ENCODE results near the gene SP3. TPM values are rescaled to one million over a fixed set of nuclear protein-coding genes. Genes with fewer than 3 reads are reported as not detected.

Gene SP3
- total and polyA plus RNA-seq, 9 of the 15 experiments (the other 6 are each of a cell fraction or from before 2014, with no cell fraction given), result 12.0 to 106 (median 74.9) TPM

GRCh38 chr2:173891315-173892037, 73.7 kb downstream of the SP3 start (continued):
- TF ChIP-seq ZFP91 (CRISPR knock-in tag; IDR thresholded peaks at IDR 0.05) (no peak), MCM5 (IDR thresholded peaks at IDR 0.05; ENCODE audit: low read depth) (no peak), ZNF23 (CRISPR knock-in tag; IDR thresholded peaks at IDR 0.05) (no peak), EP400 (IDR thresholded peaks at IDR 0.05) (peak; percentile 34; the same call in 1 of the 2 replicates), NONO (IDR thresholded peaks at IDR 0.05; ENCODE audit: low read depth in 2 of 2, low read length in 1 of 2) (no peak), NUFIP1 (IDR thresholded peaks at IDR 0.05; ENCODE audit: partially characterized antibody) (no peak), E2F5 (CRISPR knock-in tag; IDR thresholded peaks at IDR 0.05) (no peak), POLR2G (IDR thresholded peaks at IDR 0.05; ENCODE audit: low read depth, low read length) (no peak), ELF4 (CRISPR knock-in tag; IDR thresholded peaks at IDR 0.05) (no peak), L3MBTL2 (IDR thresholded peaks at IDR 0.05) (peak; percentile 66), CBX8 (IDR thresholded peaks at IDR 0.05; ENCODE audit: borderline replicate concordance, extremely low read depth, low read depth, low read length, poor library complexity, severe bottlenecking) (no peak), ZFP1 (CRISPR knock-in tag; IDR thresholded peaks at IDR 0.05) (no peak), ESRRB (CRISPR knock-in tag; IDR thresholded peaks at IDR 0.05; ENCODE audit: borderline replicate concordance) (no peak), ZNF778 (CRISPR knock-in tag; IDR thresholded peaks at IDR 0.05) (no peak), ETS2 (tag; IDR thresholded peaks at IDR 0.05; ENCODE audit: borderline replicate concordance, poor library complexity, severe bottlenecking) (no peak), PCBP1 (IDR thresholded peaks at IDR 0.05; ENCODE audit: low read depth, low read length, poor library complexity, severe bottlenecking) (no peak), NFE2L1 (tag; IDR thresholded peaks at IDR 0.05; ENCODE audit: borderline replicate concordance, low read depth) (no peak), HDAC6 (IDR thresholded peaks at IDR 0.05; ENCODE audit: low read depth, low read length) (no peak), SREBF1 (IDR thresholded peaks at IDR 0.05; ENCODE audit: borderline replicate concordance, low read depth, low read length) (no peak)
- TF ChIP-seq, protein P1, sequence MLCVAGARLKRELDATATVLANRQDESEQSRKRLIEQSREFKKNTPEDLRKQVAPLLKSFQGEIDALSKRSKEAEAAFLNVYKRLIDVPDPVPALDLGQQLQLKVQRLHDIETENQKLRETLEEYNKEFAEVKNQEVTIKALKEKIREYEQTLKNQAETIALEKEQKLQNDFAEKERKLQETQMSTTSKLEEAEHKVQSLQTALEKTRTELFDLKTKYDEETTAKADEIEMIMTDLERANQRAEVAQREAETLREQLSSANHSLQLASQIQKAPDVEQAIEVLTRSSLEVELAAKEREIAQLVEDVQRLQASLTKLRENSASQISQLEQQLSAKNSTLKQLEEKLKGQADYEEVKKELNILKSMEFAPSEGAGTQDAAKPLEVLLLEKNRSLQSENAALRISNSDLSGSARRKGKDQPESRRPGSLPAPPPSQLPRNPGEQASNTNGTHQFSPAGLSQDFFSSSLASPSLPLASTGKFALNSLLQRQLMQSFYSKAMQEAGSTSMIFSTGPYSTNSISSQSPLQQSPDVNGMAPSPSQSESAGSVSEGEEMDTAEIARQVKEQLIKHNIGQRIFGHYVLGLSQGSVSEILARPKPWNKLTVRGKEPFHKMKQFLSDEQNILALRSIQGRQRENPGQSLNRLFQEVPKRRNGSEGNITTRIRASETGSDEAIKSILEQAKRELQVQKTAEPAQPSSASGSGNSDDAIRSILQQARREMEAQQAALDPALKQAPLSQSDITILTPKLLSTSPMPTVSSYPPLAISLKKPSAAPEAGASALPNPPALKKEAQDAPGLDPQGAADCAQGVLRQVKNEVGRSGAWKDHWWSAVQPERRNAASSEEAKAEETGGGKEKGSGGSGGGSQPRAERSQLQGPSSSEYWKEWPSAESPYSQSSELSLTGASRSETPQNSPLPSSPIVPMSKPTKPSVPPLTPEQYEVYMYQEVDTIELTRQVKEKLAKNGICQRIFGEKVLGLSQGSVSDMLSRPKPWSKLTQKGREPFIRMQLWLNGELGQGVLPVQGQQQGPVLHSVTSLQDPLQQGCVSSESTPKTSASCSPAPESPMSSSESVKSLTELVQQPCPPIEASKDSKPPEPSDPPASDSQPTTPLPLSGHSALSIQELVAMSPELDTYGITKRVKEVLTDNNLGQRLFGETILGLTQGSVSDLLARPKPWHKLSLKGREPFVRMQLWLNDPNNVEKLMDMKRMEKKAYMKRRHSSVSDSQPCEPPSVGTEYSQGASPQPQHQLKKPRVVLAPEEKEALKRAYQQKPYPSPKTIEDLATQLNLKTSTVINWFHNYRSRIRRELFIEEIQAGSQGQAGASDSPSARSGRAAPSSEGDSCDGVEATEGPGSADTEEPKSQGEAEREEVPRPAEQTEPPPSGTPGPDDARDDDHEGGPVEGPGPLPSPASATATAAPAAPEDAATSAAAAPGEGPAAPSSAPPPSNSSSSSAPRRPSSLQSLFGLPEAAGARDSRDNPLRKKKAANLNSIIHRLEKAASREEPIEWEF (CRISPR knock-in tag; IDR thresholded peaks at IDR 0.05), result no peak

Data from K562 (cell line).